Vagina (tissue), 2 donors: ENCODE results near the gene ST8SIA4. TPM values are rescaled to one million over a fixed set of nuclear protein-coding genes. Genes with fewer than 3 reads are reported as not detected.

Source experiments
- DNase-seq, 2 donors: peaks; one replicate each; pipeline ENCODE4 v3.0.0-alpha.2; 2017; ENCODE audit errors: extremely low spot score in 2 of 2
- H3K27ac ChIP-seq: fragments of 200-600 bp; sonication (generic); one replicate; pipeline ENCODE4 v1.5.1; 2019
- H3K27me3 ChIP-seq: fragments of 200-600 bp; sonication (generic); one replicate; pipeline ENCODE4 v1.5.1; 2019
- H3K36me3 ChIP-seq, 2 donors: fragments of 200-600 bp; sonication (generic); one replicate each; pipeline ENCODE4 v1.5.1; 2017 to 2019
- H3K4me1 ChIP-seq: fragments of 200-600 bp; sonication (generic); one replicate; pipeline ENCODE4 v1.5.1; 2019
- H3K4me3 ChIP-seq, 2 donors: fragments of 200-600 bp; sonication (generic); 1 replicate in 1 of 2; 2 replicates in 1 of 2; pipeline ENCODE4 v1.5.1; 2016 to 2019
- H3K9me3 ChIP-seq: fragments of 200-600 bp; sonication (generic); one replicate; pipeline ENCODE4 v1.5.1; 2019
- POLR2A ChIP-seq, 2 donors: fragments of 450-650 bp; IDR thresholded peaks; one replicate each; pipeline ENCODE4 v1.6.1; 2017; ENCODE audit warnings: antibody characterized with exemption in 2 of 2, mild to moderate bottlenecking in 2 of 2, moderate library complexity in 2 of 2
- POLR2AphosphoS5 ChIP-seq, 2 donors: sonication (generic); formaldehyde crosslinking; IDR thresholded peaks; one replicate each; pipeline ENCODE4 v1.9.0; 2017; ENCODE audit warnings: antibody characterized with exemption in 2 of 2, mild to moderate bottlenecking in 2 of 2, low read depth in 1 of 2; ENCODE audit not compliant: insufficient read depth in 1 of 2
- intact Hi-C: fragments of 100-400 bp; cut with DNase I; formaldehyde crosslinking; loops from one replicate; pipeline ENCODE4 v1.15.1; 2023
- total RNA-seq: library from RNA; depleted of rRNA; stranded (reverse); fragments of >200 nt; gene quantifications from one replicate; pipeline ENCODE4 v1.2.3, GENCODE V29; 2016
- TF ChIP-seq, protein P1 (sequence below), 3 experiments: fragments of 450-650 bp in 2 of 3; fragments of 200-600 bp in 1 of 3; sonication (generic) in 1 of 3; IDR thresholded peaks; one replicate each; pipeline ENCODE4 v1.5.1; 2017 to 2019; ENCODE audit warnings: antibody characterized with exemption in 3 of 3, mild to moderate bottlenecking in 2 of 3, moderate library complexity in 2 of 3

The ST8SIA4 gene
- total RNA-seq, 1 donor from 2014 or later: 4.2 TPM

DNA sequence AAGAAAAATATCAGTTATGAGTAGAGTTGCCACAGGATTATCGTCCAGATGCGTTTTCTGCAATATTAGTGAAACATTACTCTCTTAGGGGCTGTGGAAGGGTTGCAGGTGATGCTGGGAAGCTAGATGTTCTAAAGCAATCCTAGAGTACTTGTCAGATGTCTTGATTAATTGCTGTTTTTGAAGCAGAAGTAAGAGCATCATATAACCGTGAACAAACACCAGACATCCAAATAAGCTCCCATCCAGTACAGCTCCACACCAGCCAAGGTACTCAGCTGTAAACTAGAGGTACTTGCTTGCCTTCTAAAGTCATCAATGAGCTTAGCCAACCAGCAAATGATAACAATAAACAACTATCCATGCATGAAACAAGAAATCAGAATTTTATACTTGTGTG, 131.1 kb downstream of the ST8SIA4 start:
- Histone ChIP-seq H3K4me1 (no peaks in the 10 kb centered on the region), H3K27ac (no peak overlapping the region), H3K27me3 (no peaks in the 10 kb centered on the region), H3K36me3 (no peaks in the 10 kb centered on the region), H3K4me3 (no peak overlapping the region), H3K9me3 (no peaks in the 10 kb centered on the region)
- intact Hi-C loops: no loop called here
- TF ChIP-seq, protein P1, sequence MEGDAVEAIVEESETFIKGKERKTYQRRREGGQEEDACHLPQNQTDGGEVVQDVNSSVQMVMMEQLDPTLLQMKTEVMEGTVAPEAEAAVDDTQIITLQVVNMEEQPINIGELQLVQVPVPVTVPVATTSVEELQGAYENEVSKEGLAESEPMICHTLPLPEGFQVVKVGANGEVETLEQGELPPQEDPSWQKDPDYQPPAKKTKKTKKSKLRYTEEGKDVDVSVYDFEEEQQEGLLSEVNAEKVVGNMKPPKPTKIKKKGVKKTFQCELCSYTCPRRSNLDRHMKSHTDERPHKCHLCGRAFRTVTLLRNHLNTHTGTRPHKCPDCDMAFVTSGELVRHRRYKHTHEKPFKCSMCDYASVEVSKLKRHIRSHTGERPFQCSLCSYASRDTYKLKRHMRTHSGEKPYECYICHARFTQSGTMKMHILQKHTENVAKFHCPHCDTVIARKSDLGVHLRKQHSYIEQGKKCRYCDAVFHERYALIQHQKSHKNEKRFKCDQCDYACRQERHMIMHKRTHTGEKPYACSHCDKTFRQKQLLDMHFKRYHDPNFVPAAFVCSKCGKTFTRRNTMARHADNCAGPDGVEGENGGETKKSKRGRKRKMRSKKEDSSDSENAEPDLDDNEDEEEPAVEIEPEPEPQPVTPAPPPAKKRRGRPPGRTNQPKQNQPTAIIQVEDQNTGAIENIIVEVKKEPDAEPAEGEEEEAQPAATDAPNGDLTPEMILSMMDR (IDR thresholded peaks at IDR 0.05): no peak
- TF ChIP-seq POLR2AphosphoS5 (IDR thresholded peaks at IDR 0.05; ENCODE audit: insufficient read depth in 1 of 2, low read depth in 1 of 2) (no peak), POLR2A (IDR thresholded peaks at IDR 0.05) (no peak)
- no peak for DNase-seq

DNA sequence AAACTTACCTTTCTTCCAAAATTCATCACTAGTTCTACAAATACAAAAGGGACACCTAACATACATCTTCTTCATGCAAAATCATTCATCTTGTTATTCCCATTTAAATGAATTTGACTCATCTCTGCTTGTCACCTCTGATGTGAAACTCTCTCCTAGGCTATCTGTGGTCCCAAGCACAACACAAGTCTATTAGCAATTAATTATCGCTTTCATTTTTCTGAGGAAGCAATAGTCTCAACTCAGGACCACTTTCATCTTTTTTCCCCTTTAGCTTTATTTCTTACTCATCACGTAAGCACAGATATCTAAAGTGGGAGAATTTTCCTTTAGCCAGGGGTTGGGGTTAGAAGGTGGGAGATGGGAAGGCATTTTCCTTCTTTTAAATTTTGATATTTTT, 131.9 kb downstream of the ST8SIA4 start:
- Histone ChIP-seq H3K4me3 (no peak overlapping the region), H3K27me3 (no peaks in the 10 kb centered on the region), H3K9me3 (no peaks in the 10 kb centered on the region), H3K27ac (no peak overlapping the region), H3K36me3 (no peaks in the 10 kb centered on the region), H3K4me1 (no peaks in the 10 kb centered on the region)
- no peak for TF ChIP-seq POLR2AphosphoS5 (IDR thresholded peaks at IDR 0.05; ENCODE audit: insufficient read depth in 1 of 2, low read depth in 1 of 2)
- TF ChIP-seq, protein P1 (IDR thresholded peaks at IDR 0.05): no peak
- intact Hi-C loops: no loop called here
- no peak for DNase-seq

DNA sequence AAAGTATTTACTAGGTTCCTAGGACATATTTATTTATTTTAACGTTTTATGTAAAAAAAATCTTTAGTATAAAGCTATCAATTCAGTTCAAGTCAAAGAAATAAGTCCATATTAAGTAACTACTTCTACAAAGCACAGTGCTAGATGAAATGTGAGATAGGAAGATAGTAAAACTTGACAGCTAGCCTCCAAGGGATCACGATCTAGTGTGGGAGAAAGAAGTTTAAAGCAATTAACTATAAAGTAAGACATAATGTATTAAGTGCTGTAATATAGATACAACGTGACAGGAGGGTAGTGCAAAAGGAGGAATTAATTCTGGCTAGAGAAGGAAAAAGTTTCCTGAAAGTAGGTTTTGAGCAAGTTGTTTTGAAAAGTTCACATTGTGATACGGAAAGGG, 134.9 kb downstream of the ST8SIA4 start:
- intact Hi-C loops: no loop called here
- no peak for DNase-seq
- H3K27ac ChIP-seq: no peak overlapping the region
- H3K9me3 ChIP-seq: no peaks in the 10 kb centered on the region
- H3K27me3 ChIP-seq: no peaks in the 10 kb centered on the region
- H3K36me3 ChIP-seq: no peaks in the 10 kb centered on the region
- H3K4me1 ChIP-seq: no peaks in the 10 kb centered on the region
- no peak overlapping the region for H3K4me3 ChIP-seq
- no peak for TF ChIP-seq POLR2A (IDR thresholded peaks at IDR 0.05)
- TF ChIP-seq, protein P1 (IDR thresholded peaks at IDR 0.05): no peak
- TF ChIP-seq POLR2AphosphoS5 (IDR thresholded peaks at IDR 0.05; ENCODE audit: insufficient read depth in 1 of 2, low read depth in 1 of 2): no peak

DNA sequence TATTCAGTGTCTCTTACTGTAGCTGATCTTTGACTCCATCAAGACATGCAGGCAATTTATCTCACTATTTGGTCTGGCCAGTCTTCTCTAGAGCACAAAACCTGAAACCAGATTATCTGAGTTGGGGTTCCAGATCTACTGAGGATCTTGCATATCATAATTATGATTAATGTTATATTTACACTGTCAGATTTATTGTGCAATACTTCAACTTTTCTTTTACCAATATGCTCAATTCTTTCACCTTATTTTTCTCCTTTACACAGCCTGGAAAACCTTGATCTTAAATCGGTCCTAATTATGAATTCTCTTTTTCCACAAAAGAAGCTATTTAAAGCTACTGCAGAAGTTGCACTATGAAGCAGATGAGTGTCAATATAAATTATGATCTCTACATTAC, 140.1 kb downstream of the ST8SIA4 start:
- H3K27ac ChIP-seq: no peak overlapping the region
- no peak overlapping the region for H3K4me3 ChIP-seq
- no peak for TF ChIP-seq POLR2A (IDR thresholded peaks at IDR 0.05)
- no peak for TF ChIP-seq POLR2AphosphoS5 (IDR thresholded peaks at IDR 0.05; ENCODE audit: insufficient read depth in 1 of 2, low read depth in 1 of 2)
- TF ChIP-seq, protein P1 (IDR thresholded peaks at IDR 0.05): no peak
- no peaks in the 10 kb centered on the region for H3K4me1 ChIP-seq
- no peaks in the 10 kb centered on the region for H3K9me3 ChIP-seq
- no peak for DNase-seq
- no peaks in the 10 kb centered on the region for H3K36me3 ChIP-seq
- no peaks in the 10 kb centered on the region for H3K27me3 ChIP-seq
- intact Hi-C loops: no loop called here

DNA sequence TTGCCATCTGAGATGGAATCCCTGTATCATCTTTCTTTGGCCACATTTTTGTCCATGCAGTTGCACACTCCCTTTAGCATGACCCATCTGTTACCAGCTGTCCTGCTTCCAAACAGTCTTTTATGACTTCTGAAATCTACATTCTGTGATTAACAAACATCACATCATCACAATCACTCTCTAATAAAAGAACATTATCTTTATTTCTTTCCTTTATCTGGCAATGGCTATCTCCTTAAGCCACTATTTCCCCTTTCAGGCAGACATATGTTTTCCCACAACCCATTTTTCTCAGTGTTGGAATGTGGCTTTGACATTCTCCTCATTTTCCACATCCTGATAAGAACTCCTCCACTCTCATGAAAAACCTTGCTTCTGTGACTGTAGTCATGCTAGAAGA, 141.0 kb downstream of the ST8SIA4 start:
- no peak overlapping the region for H3K27ac ChIP-seq
- H3K4me1 ChIP-seq: no peaks in the 10 kb centered on the region
- intact Hi-C loops: no loop called here
- DNase-seq: no peak
- H3K36me3 ChIP-seq: no peaks in the 10 kb centered on the region
- H3K4me3 ChIP-seq: no peak overlapping the region
- no peaks in the 10 kb centered on the region for H3K9me3 ChIP-seq
- TF ChIP-seq, protein P1 (IDR thresholded peaks at IDR 0.05): no peak
- TF ChIP-seq POLR2AphosphoS5 (IDR thresholded peaks at IDR 0.05; ENCODE audit: insufficient read depth in 1 of 2, low read depth in 1 of 2) (no peak), POLR2A (IDR thresholded peaks at IDR 0.05) (no peak)
- no peaks in the 10 kb centered on the region for H3K27me3 ChIP-seq
